IMR-90 (cell line): ENCODE results near the gene TSPAN32. TPM values are rescaled to one million over a fixed set of nuclear protein-coding genes. Genes with fewer than 3 reads are reported as not detected.

ENCODE experiments used
- ATAC-seq: fragments of 200-7000 bp; cut with Tn5 transposase; 2 replicates; pipeline ENCODE4 v1.9.1; 2020; ENCODE audit warnings: low read depth, mild to moderate bottlenecking, moderate library complexity
- BruUV-seq: library from RNA; stranded (reverse); fragments of 400-500 nt; replicated peaks from 2 replicates; lab custom pipeline; 2021; lab: Mats Ljungman, UMichigan
- CTCF ChIA-PET: fragments of 300-600 bp; formaldehyde crosslinking; extraction: SDS; loops from one replicate; lab custom pipeline; 2021; ENCODE audit warnings: antibody characterized with exemption; lab: Yijun Ruan, JAX
- POLR2A ChIA-PET: fragments of 300-600 bp; sonication (Branson Sonifier 250); formaldehyde crosslinking; loops from one replicate; lab custom pipeline; 2022; ENCODE audit warnings: antibody characterized with exemption; ENCODE audit not compliant: unreplicated experiment; lab: Charles Lee
- DNase-seq: peaks from one replicate; pipeline ENCODE4 v3.0.0; 2013
- H2AFZ ChIP-seq: replicated peaks from 2 replicates; pipeline ENCODE3; 2013; ENCODE audit warnings: low read length, mild to moderate bottlenecking; ENCODE audit not compliant: poor library complexity
- H2AK5ac ChIP-seq: 2 replicates; pipeline ENCODE4 v1.6.1; 2013; ENCODE audit warnings: low read depth, low read length, inconsistent platforms
- H2AK9ac ChIP-seq: replicated peaks from 2 replicates; pipeline ENCODE3; 2013; ENCODE audit warnings: mild to moderate bottlenecking, low read depth, low read length, moderate library complexity; ENCODE audit not compliant: poor library complexity
- H2BK120ac ChIP-seq: 2 replicates; pipeline ENCODE4 v1.6.1; 2013; ENCODE audit warnings: low read depth, low read length, inconsistent platforms
- H2BK15ac ChIP-seq: 3 replicates; pipeline ENCODE4 v1.6.1; 2013; ENCODE audit warnings: low read depth, low read length, inconsistent platforms
- H2BK20ac ChIP-seq: 2 replicates; pipeline ENCODE4 v1.6.1; 2013; ENCODE audit warnings: low read depth, mild to moderate bottlenecking, inconsistent platforms, low read length, moderate library complexity
- H2BK5ac ChIP-seq: 2 replicates; pipeline ENCODE4 v1.6.1; 2013; ENCODE audit warnings: mild to moderate bottlenecking, low read depth, low read length, inconsistent platforms; ENCODE audit not compliant: poor library complexity, severe bottlenecking
- H3K14ac ChIP-seq: replicated peaks from 2 replicates; pipeline ENCODE4 v1.6.1; 2013; ENCODE audit warnings: low read depth, low read length, inconsistent platforms
- H3K18ac ChIP-seq: 2 replicates; pipeline ENCODE4 v1.6.1; 2013; ENCODE audit warnings: low read depth, low read length, control low read depth
- H3K23ac ChIP-seq: 2 replicates; pipeline ENCODE4 v1.6.1; 2013; ENCODE audit warnings: low read depth, low read length, inconsistent platforms
- H3K27ac ChIP-seq: 2 replicates; pipeline ENCODE4 v1.5.1; 2013; ENCODE audit warnings: mild to moderate bottlenecking, control low read depth, low read length; ENCODE audit not compliant: insufficient read depth
- H3K27me3 ChIP-seq: 2 replicates; pipeline ENCODE4 v1.6.1; 2013; ENCODE audit warnings: low read length; ENCODE audit not compliant: control insufficient read depth, insufficient read depth
- H3K36me3 ChIP-seq: 2 replicates; pipeline ENCODE4 v1.6.1; 2013; ENCODE audit warnings: low read length, mixed read lengths; ENCODE audit not compliant: control insufficient read depth, insufficient read depth
- H3K4ac ChIP-seq: 2 replicates; pipeline ENCODE4 v1.6.1; 2013; ENCODE audit warnings: low read depth, low read length, inconsistent platforms
- H3K4me1 ChIP-seq: 2 replicates; pipeline ENCODE4 v1.6.1; 2013; ENCODE audit warnings: low read length, mixed read lengths; ENCODE audit not compliant: control insufficient read depth, insufficient read depth
- H3K4me2 ChIP-seq: 2 replicates; pipeline ENCODE4 v1.6.1; 2013; ENCODE audit warnings: low read depth, mild to moderate bottlenecking, control low read depth, low read length, moderate library complexity
- H3K4me3 ChIP-seq: 2 replicates; pipeline ENCODE4 v1.5.1; 2013; ENCODE audit warnings: low read depth, mild to moderate bottlenecking, control low read depth, low read length, moderate library complexity; ENCODE audit not compliant: insufficient read depth
- H3K56ac ChIP-seq: 2 replicates; pipeline ENCODE4 v1.6.1; 2013; ENCODE audit warnings: low read length, inconsistent platforms; ENCODE audit not compliant: insufficient read depth; ENCODE audit errors: extremely low read depth
- H3K79me1 ChIP-seq, 2 experiments: 2 replicates each; pipeline ENCODE4 v1.6.1; 2013; ENCODE audit warnings: low read length in 2 of 2, inconsistent platforms in 1 of 2, low read depth in 1 of 2
- H3K9ac ChIP-seq: 2 replicates; pipeline ENCODE4 v1.6.1; 2013; ENCODE audit warnings: low read depth, low read length, control low read depth
- H3K9me1 ChIP-seq: 2 replicates; pipeline ENCODE4 v1.6.1; 2013; ENCODE audit warnings: low read length, inconsistent platforms; ENCODE audit not compliant: insufficient read depth
- H3K9me3 ChIP-seq: 2 replicates; pipeline ENCODE4 v1.6.1; 2013; ENCODE audit warnings: low read length; ENCODE audit not compliant: control insufficient read depth, insufficient read depth
- H4K20me1 ChIP-seq: 2 replicates; pipeline ENCODE4 v1.6.1; 2013; ENCODE audit warnings: low read length, inconsistent platforms; ENCODE audit not compliant: insufficient read depth
- H4K5ac ChIP-seq: 2 replicates; pipeline ENCODE4 v1.6.1; 2013; ENCODE audit warnings: mild to moderate bottlenecking, low read depth, low read length, control low read depth
- H4K8ac ChIP-seq, 2 experiments: 2 replicates each; pipeline ENCODE4 v1.6.1; 2013; ENCODE audit warnings: low read depth in 2 of 2, low read length in 2 of 2, control low read depth in 1 of 2, inconsistent platforms in 1 of 2
- H4K91ac ChIP-seq: 2 replicates; pipeline ENCODE4 v1.6.1; 2013; ENCODE audit warnings: low read depth, low read length, inconsistent platforms; ENCODE audit not compliant: insufficient read depth
- BHLHE40 ChIP-seq: fragments of 150-350 bp; IDR thresholded peaks from 2 replicates; pipeline ENCODE4 v1.6.1; 2016; ENCODE audit warnings: mild to moderate bottlenecking, low read depth, low read length
- CEBPB ChIP-seq: IDR thresholded peaks from 2 replicates; pipeline ENCODE4 v1.6.1; 2012; ENCODE audit warnings: low read depth, low read length, improper control_type of control experiment
- MXI1 ChIP-seq: IDR thresholded peaks from 2 replicates; pipeline ENCODE4 v1.6.1; 2012; ENCODE audit warnings: low read depth, mild to moderate bottlenecking, low read length, moderate library complexity, borderline replicate concordance
- NFE2L2 ChIP-seq: fragments of 150-350 bp; IDR thresholded peaks from 2 replicates; pipeline ENCODE4 v1.6.1; 2016; ENCODE audit warnings: low read depth, mild to moderate bottlenecking, low read length
- RCOR1 ChIP-seq: IDR thresholded peaks from 2 replicates; pipeline ENCODE4 v1.6.1; 2012; ENCODE audit warnings: mild to moderate bottlenecking, low read length, improper control_type of control experiment; ENCODE audit not compliant: insufficient replicate concordance
- RFX5 ChIP-seq: IDR thresholded peaks from 2 replicates; pipeline ENCODE4 v1.8.0; 2012; ENCODE audit warnings: low read depth, mild to moderate bottlenecking, low read length, moderate library complexity
- SMC3 ChIP-seq: fragments of 150-350 bp; IDR thresholded peaks from 2 replicates; pipeline ENCODE4 v1.6.1; 2016; ENCODE audit warnings: low read depth, mild to moderate bottlenecking, antibody characterized with exemption, low read length, moderate library complexity
- WGBS, 2 experiments: methylation state at CpG; one replicate each; pipeline versions ENCODE4 v1.1.5 to v1.1.7; 2013; ENCODE audit warnings: missing lambda C conversion rate in 2 of 2; ENCODE audit not compliant: insufficient read length in 1 of 2; ENCODE audit errors: extremely low coverage in 2 of 2; 5-methylcytosine and 5-hydroxymethylcytosine counted together
- dilution Hi-C: fragments of 300-500 bp; cut with HindIII; formaldehyde crosslinking; loops from one replicate; pipeline ENCODE4 v1.14.3; 2018; ENCODE audit warnings: low sequenced_read_pairs; ENCODE audit not compliant: unreplicated experiment
- in situ Hi-C: fragments of 300-500 bp; cut with MboI; formaldehyde crosslinking; loops from 3 replicates; pipeline ENCODE4 v1.14.3; 2019; ENCODE audit warnings: low sequenced_read_pairs, inconsistent platforms, mixed read lengths
- intact Hi-C: fragments of 100-400 bp; cut with micrococcal nuclease; formaldehyde crosslinking; loops from 2 replicates; pipeline ENCODE4 v1.10.0; 2022
- polyA plus RNA-seq, 3 experiments: library from polyadenylated mRNA; depleted of rRNA; stranded (reverse); fragments of >200 nt; gene quantifications; 2 replicates each; pipeline ENCODE4 v1.2.3, GENCODE V29; 2012; ENCODE audit warnings: low replicate concordance in 1 of 3
- total RNA-seq: library from RNA; depleted of rRNA; stranded (reverse); fragments of >200 nt; gene quantifications from 2 replicates; pipeline ENCODE4 v1.2.3, GENCODE V29; 2012
- TF ChIP-seq, protein P1 (sequence below): fragments of 150-350 bp; IDR thresholded peaks from 2 replicates; pipeline ENCODE4 v1.6.1; 2016; ENCODE audit warnings: low read depth, mild to moderate bottlenecking, low read length, moderate library complexity, borderline replicate concordance
- TF ChIP-seq, protein P2 (sequence below): conservative IDR thresholded peaks from 2 replicates; pipeline ENCODE4 v1.5.1; 2012; ENCODE audit warnings: mild to moderate bottlenecking, low read depth, low read length, improper control_type of control experiment

The TSPAN32 gene
- total and polyA plus RNA-seq, 2 of the 4 experiments (the other 2 are of a cell fraction) = 0.07 TPM; not detected in 1

DNA sequence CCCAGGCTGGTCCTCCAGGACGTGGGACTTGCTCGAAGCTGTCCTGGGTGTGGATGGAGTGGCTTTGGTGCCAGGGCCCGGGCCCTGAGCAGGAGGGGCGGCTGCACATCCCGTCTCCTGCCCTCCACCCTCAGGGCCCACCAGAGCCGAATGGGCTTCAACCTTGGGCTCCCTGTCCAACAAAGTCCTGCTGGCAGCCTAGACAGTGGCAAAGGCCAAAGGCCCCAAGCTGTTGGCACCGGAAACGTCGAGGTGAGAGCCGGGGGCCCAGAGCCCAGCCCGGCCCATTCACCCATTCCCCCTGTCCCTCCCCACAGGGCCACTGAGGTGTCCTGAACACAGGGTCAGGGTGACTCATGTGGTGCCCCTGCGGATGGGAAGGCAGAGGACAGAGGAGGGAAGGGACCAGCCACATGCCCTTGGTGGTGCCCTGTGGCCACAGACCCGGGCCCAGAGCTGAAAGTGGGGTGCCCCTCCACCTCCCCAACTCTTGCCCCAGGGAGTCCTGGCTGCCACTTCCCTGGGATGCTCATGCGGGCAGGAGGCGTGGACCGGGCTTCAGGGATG is 9.1 kb downstream of the TSPAN32 start:
- H3K9me1 ChIP-seq = peaks cover 7% of the 10 kb centered on the region
- H3K9me3 ChIP-seq = no peaks in the 10 kb centered on the region
- no peak overlapping the region for H2AK5ac ChIP-seq
- CTCF ChIA-PET = no interaction called here
- no peak overlapping the region for H2BK15ac ChIP-seq
- H2BK120ac ChIP-seq = no peak overlapping the region
- H3K4me2 ChIP-seq = no peak overlapping the region
- ATAC-seq (no peak), DNase-seq (no peak)
- 80% methylated on average over 1 of the region's 16 CpGs; no CpG with 5 or more reads in 1 of the 2 experiments for WGBS, 2 experiments
- H3K27ac ChIP-seq = no peak overlapping the region
- H4K8ac ChIP-seq = no peak overlapping the region
- H4K20me1 ChIP-seq = peaks cover 2% of the 10 kb centered on the region; the same call in 1 of the 2 replicates
- H3K79me1 ChIP-seq = no peaks in the 10 kb centered on the region
- peak overlapping the region; percentile 58 for H2AFZ ChIP-seq
- H3K36me3 ChIP-seq = no peaks in the 10 kb centered on the region
- H3K14ac ChIP-seq = no peak overlapping the region
- intact Hi-C loops = no loop called here
- POLR2A ChIA-PET = no interaction called here
- H3K4me1 ChIP-seq = peaks cover 26% of the 10 kb centered on the region
- no peaks in the 10 kb centered on the region for H3K27me3 ChIP-seq
- no peak overlapping the region for H2BK20ac ChIP-seq
- H3K9ac ChIP-seq = no peak overlapping the region
- H3K56ac ChIP-seq = no peak overlapping the region
- no peak overlapping the region for H3K4ac ChIP-seq
- no peak overlapping the region for H2BK5ac ChIP-seq
- no peak overlapping the region for H4K91ac ChIP-seq
- H3K4me3 ChIP-seq = no peak overlapping the region
- in situ Hi-C loops = loop anchor here (5.0 kb wide), 1 partner anchor 106 kb away; no protein-coding TSS in a partner anchor
- BruUV-seq = no TSS peak
- H3K18ac ChIP-seq = no peak overlapping the region
- peak overlapping the region; percentile 55 for H2AK9ac ChIP-seq
- dilution Hi-C loops = no loop called here
- H3K23ac ChIP-seq = no peak overlapping the region
- no peak for TF ChIP-seq BHLHE40
- TF ChIP-seq RFX5 = no peak
- TF ChIP-seq, protein P1, sequence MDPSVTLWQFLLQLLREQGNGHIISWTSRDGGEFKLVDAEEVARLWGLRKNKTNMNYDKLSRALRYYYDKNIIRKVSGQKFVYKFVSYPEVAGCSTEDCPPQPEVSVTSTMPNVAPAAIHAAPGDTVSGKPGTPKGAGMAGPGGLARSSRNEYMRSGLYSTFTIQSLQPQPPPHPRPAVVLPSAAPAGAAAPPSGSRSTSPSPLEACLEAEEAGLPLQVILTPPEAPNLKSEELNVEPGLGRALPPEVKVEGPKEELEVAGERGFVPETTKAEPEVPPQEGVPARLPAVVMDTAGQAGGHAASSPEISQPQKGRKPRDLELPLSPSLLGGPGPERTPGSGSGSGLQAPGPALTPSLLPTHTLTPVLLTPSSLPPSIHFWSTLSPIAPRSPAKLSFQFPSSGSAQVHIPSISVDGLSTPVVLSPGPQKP = no peak
- no peak for TF ChIP-seq RCOR1
- TF ChIP-seq NFE2L2 = no peak
- TF ChIP-seq, protein P2, sequence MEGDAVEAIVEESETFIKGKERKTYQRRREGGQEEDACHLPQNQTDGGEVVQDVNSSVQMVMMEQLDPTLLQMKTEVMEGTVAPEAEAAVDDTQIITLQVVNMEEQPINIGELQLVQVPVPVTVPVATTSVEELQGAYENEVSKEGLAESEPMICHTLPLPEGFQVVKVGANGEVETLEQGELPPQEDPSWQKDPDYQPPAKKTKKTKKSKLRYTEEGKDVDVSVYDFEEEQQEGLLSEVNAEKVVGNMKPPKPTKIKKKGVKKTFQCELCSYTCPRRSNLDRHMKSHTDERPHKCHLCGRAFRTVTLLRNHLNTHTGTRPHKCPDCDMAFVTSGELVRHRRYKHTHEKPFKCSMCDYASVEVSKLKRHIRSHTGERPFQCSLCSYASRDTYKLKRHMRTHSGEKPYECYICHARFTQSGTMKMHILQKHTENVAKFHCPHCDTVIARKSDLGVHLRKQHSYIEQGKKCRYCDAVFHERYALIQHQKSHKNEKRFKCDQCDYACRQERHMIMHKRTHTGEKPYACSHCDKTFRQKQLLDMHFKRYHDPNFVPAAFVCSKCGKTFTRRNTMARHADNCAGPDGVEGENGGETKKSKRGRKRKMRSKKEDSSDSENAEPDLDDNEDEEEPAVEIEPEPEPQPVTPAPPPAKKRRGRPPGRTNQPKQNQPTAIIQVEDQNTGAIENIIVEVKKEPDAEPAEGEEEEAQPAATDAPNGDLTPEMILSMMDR = no peak
- no peak for TF ChIP-seq MXI1
- no peak for TF ChIP-seq CEBPB
- TF ChIP-seq SMC3 = no peak
- no peak overlapping the region for H4K5ac ChIP-seq
